GM18870 (cell line): ENCODE results near the gene ZNF609.

Experiments
- ATAC-seq: cut with Tn5 transposase; IDR thresholded peaks from one replicate; pipeline ENCODE4 v1.9.1; 2021; ENCODE audit warnings: moderate library complexity; ENCODE audit not compliant: unreplicated experiment

The ZNF609 gene, protein sequence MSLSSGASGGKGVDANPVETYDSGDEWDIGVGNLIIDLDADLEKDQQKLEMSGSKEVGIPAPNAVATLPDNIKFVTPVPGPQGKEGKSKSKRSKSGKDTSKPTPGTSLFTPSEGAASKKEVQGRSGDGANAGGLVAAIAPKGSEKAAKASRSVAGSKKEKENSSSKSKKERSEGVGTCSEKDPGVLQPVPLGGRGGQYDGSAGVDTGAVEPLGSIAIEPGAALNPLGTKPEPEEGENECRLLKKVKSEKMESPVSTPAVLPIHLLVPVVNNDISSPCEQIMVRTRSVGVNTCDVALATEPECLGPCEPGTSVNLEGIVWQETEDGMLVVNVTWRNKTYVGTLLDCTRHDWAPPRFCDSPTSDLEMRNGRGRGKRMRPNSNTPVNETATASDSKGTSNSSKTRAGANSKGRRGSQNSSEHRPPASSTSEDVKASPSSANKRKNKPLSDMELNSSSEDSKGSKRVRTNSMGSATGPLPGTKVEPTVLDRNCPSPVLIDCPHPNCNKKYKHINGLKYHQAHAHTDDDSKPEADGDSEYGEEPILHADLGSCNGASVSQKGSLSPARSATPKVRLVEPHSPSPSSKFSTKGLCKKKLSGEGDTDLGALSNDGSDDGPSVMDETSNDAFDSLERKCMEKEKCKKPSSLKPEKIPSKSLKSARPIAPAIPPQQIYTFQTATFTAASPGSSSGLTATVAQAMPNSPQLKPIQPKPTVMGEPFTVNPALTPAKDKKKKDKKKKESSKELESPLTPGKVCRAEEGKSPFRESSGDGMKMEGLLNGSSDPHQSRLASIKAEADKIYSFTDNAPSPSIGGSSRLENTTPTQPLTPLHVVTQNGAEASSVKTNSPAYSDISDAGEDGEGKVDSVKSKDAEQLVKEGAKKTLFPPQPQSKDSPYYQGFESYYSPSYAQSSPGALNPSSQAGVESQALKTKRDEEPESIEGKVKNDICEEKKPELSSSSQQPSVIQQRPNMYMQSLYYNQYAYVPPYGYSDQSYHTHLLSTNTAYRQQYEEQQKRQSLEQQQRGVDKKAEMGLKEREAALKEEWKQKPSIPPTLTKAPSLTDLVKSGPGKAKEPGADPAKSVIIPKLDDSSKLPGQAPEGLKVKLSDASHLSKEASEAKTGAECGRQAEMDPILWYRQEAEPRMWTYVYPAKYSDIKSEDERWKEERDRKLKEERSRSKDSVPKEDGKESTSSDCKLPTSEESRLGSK (N-terminal part only)

DNA sequence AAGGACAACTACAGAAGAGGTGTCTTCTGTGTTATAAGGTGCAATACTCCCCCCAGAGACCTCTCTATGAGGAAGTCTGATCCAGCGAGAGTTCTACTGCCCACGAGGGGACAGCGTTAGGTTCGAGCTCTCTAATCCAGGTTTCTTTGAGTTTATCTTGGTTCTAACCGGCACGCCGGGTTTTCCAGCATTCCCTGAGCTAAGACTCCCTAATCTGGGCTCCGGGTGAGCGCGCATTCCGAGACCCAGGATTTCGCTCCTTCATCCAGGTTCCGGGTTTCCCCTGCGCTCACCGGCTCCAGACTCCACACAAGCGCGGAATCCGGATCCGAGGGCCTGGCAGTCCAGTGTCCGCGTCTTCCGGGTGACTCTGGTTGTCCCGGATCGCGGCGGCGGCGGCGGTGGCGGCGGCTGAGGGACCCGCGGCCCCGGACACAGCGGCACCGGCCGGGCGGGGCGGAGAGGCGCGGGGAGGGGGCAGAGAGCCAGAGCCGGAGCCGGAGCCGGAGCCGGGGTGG, at the start of gene ZNF609:
ZNF609 (plus strand) TSS at position 373 of the 518 bp plus-strand sequence. CDS start 38,842 bp downstream, outside the sequence.
- ATAC-seq, result peak; percentile 34

DNA sequence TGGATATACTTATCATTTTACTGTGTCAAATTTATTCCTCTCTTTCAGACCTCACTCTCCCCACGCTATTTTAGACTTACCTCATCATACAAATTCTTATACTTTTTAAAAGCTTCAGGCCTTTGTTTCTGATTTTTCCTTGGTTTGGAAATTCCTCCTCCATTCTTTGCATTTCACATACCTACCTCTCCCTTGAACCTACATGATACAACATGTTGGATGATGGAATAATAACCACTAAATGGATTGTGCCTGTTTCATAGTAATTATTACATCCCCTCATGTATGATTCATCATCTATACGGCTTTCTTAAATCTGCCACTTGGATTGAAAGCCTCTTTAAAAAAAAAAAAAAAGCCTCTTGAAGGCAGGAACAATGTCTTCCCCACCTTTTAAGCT, 48.2 kb upstream of the ZNF609 start:
- ATAC-seq, result no peak

DNA sequence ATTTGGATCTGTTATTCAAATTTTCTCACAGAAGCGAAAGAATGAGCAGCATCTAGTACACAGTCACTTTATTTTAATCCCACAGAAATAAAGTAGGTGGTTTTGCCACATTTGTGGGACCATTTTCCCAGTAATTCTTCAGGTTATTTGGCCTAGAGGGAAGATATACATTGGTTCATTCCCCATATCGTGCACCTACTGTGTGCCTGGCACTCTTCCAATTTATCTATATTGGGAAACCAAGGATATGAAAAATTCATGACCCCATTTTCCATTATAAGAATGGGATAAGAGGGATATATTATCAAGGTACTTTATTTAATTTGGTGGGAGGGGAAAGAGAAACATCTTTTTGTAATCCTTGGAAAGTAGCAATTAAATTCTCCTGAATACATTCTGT, 37.7 kb upstream of the ZNF609 start:
- ATAC-seq, result no peak

DNA sequence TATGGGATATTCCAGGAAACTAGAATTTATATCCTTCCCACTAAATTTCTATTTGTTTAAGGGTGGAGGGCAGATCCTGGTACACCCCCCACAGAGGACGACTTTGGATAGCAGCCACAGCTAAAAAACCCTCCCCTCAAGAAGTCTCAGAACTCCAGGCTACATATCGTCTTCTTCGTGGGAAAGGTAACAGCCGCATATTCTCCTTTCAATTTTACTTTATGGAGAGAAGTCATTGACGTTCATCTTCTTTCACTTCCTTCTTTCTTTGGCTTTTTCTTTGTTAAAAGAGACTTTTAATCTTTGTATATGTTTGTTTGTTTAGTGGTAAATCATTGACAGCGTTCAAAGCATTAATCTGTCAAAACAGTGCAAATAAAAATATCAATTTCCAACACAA, 36.4 kb upstream of the ZNF609 start:
- no peak for ATAC-seq

DNA sequence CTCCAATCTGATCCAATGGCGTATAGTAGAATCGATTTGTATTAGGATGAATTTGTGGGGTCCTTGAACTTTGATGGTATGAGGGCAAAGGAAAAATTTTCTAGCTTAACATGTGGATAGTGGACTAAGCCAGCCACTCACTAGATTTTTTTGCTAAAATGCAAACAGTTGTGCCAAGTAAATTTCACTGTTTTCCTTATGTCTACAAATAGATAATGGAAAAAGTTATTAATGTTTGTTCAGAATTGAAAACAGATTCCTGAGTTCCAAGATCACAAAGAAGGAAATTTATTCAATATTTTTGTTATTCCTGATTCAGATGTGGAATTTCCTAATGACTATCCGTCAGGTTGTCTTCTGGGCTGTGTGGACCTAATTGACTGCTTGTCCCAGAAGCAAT, 35.2 kb upstream of the ZNF609 start:
- ATAC-seq, result no peak

DNA sequence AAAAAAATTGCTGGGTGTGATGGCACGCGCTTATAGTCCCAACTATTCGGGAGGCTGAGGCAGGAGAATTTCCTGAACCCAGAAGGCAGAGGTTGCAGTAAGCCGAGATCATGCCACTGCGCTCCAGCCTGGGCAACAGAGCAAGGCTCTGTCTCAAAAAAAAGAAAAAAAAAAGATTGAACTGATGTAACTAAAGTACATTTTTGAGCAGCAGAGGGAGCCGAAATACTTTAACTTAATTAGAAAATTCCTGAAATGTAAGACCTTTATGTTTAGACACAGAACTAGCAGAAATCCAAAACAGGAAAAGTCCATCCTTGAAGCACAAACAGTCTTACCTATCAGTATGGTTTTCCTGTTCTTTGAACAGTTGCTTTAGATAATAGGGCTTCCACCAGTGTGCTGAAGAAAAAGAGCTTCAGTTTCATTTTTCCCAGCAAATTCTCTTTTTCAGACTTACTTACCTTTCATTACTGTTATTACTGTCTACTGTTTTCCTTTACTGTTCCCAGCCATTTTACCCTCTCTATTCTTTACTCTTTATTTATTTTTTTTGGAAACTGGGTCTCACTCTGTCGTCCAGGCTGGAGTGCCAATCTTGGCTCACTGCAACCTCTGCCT, 33.4 kb upstream of the ZNF609 start:
- no peak for ATAC-seq

DNA sequence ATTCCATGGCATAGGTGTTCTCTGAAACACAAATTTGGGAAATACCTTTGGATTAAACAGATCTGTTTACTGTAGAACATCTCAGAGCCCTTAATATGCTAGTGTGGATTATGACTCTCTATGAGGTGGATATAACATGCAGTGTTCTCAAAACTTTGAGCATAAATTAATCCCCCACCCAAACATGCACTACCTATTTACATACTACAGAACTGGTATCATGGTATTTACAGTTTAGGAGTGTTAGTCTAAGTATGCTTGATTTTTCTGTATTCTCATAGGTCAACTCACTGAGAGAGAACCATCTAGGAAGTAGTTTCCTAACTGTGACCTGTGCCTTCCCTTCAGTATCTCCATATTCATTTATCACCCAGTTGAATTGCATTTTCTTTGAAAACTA, 30.9 kb upstream of the ZNF609 start:
- no peak for ATAC-seq

DNA sequence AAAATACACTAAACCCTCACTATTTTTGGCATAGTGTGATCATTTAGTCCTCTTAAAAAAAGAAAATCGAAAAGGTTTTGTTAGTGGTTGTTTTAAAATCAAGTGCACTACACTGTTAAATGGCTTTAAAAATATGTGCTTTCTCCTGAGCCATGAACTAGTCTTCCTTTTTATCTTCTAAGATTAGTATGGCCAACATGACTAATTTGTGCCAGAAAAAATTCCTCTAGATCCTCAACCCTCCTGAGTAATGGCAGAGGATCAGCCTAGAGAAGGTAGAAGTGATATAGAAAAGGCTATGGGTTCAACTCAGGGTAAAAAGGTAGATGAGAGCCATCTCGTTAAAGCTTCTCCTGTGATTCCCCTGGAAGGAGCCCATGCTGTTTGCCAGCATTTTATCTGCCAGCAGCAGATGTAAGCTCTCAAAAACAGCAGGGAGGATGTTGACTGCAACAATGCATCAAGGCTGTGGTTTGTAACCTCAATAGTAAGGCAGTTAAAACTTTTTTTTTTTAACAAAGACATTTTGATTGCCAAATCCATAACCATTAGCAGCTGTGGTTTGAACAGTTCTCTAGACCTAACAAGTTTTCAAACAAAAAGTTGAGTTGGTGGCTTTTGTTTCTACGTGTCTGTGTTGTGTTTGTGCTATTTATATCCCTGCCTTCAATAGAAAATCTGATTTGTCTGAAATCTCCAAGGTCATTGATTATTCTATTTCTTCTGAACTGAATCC, 30.2 kb upstream of the ZNF609 start:
- ATAC-seq, result no peak

DNA sequence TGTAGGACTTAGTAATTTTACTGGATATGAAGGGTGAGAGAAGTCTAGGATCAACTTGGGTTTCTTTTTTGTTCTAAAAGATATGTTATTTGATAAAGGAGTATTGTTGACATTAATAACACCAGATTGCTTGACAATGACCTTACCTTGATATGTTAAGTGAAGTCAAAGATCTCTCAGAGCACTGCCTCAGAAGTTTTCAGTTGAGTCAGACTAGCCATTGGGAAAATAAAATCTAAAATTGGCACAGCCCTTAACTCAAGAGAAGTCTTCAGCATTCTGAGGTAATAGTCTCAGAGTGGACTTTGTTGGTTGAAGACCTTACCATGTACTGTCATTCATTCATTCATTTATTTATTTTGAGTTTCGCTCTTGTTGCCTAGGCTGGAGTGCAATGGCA, 22.4 kb upstream of the ZNF609 start:
- no peak for ATAC-seq

DNA sequence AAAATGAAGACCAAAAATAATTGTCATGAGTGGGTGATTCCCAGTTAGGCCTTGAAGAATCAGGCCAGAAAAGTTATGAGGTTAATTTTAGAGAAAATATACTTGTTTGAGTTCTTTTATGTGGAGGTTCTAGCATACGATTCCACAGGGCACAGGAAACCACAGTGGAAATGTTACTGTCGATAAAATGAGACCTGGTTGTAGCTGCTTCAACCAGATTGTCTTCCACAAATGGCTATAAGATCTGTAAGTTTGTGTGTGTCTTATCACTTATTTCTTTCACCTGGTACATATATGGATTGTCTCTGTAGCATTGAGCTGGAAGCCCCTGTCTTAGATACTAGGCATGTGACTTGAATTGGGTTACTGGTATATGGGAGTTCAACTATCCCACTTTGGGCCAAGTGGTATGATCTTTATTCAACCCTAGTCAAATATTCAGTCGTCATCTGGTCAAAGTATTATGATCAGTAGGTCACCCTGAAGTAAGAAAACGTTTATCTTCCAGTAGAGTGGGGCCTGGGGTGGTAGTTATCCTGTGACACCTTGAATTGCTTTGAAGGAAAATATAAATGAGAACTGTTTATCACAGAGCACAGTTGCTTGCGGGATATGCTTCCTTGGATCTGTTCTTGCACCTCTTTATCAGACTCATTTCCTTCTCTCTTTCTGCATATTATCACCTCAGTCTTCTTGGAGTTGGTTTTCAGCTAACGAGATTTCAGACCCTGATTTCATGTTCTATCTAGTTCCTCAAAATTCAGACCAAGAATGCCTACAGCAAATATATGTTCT, 21.5 kb upstream of the ZNF609 start:
- no peak for ATAC-seq

DNA sequence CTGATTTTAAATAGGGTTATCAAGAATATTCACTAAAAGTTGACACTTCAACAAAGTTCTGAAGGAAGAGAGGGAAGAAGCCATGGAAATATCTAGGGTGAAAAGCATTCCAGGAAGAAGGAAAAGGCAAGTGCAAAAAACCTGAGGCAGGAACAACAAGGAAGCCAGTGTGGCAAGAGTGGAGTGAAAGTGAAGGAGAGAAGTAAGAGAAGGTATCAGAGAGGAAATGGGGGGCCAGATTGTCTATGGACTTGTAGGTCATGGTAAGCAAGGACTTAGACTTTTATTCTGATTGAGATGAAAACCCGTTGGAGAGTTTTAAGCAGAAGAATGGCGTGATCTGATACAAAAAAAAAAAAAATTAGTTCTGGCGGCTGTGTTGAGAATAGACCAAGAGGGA, 18.5 kb upstream of the ZNF609 start:
- ATAC-seq, result no peak

DNA sequence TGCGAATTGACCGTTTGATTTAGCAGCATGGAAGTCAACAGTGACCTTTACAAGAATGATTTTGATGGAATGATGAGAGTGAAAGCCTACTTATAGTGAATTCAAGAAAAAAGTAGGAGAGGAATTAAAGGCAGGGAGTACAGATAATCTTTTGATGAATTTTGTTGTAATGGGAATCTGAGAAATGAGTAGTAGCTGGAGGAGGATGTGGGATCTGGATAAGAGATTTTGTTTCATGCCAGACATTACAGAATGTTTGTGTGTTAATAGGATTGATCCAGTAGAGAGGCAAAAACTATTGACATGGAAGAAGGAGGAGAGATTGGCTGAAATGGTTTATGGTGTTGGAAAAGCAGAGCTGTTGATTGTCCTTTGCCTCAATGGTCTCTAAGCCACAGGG, 17.4 kb upstream of the ZNF609 start:
- no peak for ATAC-seq

DNA sequence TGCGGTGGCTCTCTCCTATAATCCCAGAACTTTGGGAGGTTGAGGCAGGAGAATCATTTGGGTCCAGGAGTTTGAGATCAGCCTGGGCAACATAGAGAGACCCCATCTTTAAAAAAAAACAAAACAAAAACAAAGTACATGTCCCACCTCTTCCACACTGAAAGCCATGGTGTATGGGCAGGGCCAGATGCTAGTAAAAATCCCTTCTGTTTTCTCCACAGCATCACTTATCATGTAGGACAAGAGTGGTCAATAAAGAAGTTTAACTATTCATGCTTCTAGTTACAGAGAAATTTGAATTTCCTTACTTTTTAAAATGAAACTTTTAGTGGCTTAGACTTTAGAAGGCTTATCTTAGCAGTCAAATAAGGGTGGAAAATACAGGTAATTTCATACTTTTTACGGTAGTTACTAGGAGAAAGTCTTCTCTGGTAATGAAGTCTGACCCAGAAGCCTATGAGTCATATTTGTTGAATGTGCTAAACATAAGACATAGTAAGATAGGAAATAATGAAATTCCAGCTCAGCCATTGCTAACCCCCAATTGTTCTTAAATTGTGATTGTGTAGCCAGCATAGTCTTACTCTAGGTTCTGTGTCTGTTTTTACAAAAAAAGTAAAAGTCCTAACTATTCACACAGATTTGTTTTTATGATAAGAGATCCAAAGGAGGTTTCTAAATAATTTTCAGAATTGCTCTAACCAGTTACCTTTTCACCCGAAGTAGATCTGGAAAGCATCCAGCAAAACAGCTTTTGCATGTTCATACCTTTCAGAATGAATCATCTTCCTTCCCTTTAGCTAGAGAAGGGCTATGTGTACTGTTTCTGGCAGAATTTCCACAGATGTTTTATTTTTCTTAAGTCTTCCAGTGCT, 16.4 kb upstream of the ZNF609 start:
- no peak for ATAC-seq

DNA sequence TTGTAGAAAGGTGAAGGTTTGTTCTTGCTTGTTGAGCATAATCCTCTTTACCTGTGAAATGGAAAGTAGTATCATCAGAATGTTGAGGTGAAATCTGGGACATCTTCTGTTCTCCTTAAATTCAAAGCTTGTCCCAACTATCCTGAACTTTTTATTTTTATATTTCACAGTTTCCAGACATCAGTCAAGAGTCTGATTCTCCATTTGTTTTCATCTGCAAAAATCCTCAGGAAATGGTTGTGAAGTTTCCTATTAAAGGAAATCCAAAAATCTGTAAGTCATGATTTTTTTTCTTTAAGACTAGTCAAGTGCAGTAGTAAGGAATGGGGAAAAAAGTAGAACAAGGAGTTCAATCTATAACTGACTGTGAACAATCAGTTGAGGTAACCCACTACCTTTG, 15.5 kb upstream of the ZNF609 start:
- no peak for ATAC-seq

DNA sequence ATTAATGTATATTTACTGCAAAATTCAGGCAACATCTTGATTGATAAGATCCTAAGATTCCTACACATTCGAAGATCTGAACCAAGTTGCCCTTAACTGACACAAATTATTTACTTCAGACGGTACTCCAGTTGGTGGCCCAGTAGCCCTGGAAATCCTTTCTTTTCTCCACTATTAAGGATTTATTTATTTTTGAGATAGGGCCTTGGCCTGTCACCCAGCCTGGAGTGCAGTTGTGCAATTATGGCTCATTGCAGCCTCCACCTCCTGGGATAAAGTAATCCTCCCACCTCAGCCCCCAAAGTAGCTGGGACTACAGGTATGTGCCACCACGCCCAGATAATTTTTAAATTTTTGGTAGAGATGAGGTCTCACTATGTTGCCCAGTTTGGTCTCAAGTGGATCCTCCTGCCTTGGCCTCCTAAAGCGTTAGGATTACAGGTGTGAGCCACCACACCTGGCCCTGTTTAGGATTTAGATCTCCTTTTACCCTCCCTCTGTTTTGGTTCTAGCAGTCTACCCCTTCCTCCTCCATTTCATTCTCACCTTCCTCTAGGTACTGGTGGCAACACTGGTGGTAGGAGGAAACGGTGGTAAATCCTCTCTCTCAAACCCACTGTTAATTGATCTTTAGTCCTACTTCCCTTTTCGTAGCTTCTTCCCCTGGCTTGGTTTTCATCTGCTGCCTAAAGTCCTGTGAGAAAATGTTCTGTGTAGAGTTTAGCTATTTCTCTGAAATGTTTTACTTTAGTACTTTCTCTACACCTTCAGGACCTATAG, 12.7 kb upstream of the ZNF609 start:
- ATAC-seq, result no peak

DNA sequence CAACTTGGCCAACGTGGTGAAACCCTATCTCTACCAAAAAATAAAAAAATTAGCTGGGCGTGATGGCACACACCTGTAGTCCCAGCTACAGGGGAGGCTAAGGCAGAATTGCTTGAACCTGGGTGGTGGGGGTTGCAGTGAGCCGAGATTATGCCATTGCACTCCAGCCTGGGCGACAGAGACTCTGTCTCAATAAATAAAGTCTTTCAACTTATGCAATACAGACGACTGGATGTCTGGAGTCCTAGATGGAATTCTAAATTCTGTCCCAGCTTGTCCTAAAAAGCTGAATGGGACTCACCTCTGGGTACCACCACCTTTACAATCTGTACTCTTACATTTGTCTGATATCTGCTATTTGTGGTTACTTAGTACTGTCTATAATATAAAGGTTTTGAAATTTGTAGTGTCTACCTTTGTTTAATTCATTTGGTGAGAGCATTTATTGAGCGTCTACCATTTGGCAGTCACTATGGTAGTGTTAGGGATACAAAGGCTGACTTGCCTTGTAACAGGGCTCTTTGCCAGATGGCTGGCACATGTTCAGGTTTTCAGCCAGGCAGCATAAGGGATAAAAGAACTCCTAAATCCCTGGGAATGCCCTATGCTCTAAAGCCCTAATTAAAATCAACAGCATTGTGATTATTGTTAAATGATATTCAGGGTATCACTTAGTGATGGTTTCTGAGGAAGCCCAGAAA, 7.2 kb upstream of the ZNF609 start:
- ATAC-seq, result no peak

DNA sequence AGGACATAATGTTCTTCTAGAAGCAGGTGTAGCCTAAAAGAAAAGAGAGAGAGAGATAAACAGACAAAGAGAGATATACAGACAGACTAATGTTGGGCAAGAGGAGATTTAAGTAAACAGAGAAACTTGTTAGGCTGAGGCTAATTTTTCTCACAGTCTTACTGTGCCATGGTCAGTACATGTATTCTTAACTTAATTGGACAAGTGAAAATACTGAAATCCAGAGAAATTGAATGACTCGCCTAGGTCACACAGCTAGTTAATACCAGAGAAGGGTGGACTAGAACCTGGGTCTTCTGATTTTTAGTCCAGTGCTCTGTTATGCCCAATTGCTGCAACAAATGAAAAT, 6.7 kb upstream of the ZNF609 start:
- no peak for ATAC-seq
